K562 (cell line): ENCODE results near the gene NEB. TPM values are rescaled to one million over a fixed set of nuclear protein-coding genes. Genes with fewer than 3 reads are reported as not detected.
"Not testable (repeated sequence)": the region's sequence is repeated elsewhere in the genome, so short reads cannot be mapped to it uniquely, and the experiment has no call there.

Experiments
- ATAC-seq: fragments of 200-7000 bp; cut with Tn5 transposase; 3 replicates; pipeline ENCODE4 v1.9.1; 2020; ENCODE audit warnings: moderate library complexity
- BruUV-seq: library from RNA; stranded (reverse); fragments of 400-500 nt; replicated peaks from 2 replicates; lab custom pipeline; 2021; lab: Mats Ljungman, UMichigan
- CTCF ChIA-PET: fragments of 300-600 bp; formaldehyde crosslinking; extraction: SDS; loops from one replicate; lab custom pipeline; 2021; ENCODE audit warnings: low intra/inter-chr PET ratio; lab: Yijun Ruan, JAX
- POLR2A ChIA-PET: fragments of 300-600, 350-650 bp; sonication (Branson Sonifier 250); formaldehyde crosslinking; extraction: SDS; loops from one replicate; lab custom pipeline; 2021; ENCODE audit warnings: antibody characterized with exemption, inconsistent platforms; lab: Yijun Ruan, JAX
- DNase-seq, 4 experiments: peaks; one replicate each; pipeline versions ENCODE4 v3.0.0 to v3.0.0-alpha.2; 2011 to 2018; ENCODE audit warnings: low spot score in 3 of 4, mixed read lengths in 3 of 4; ENCODE audit errors: extremely low read depth in 1 of 4
- FAIRE-seq: peaks from 2 replicates; lab custom pipeline; 2011; peaks lifted over from hg19 to GRCh38; lab: Jason Lieb, UNC
- H2AFZ ChIP-seq: 2 replicates; pipeline ENCODE4 v1.6.0; 2011; ENCODE audit warnings: low read depth, low read length, control low read depth, inconsistent platforms
- H3K27ac ChIP-seq: fragments of 200-600 bp; 3 replicates; pipeline ENCODE4 v1.8.0; 2011; ENCODE audit warnings: low read depth, mild to moderate bottlenecking, control low read depth, inconsistent platforms, low read length, moderate library complexity, mixed read lengths; ENCODE audit errors: extremely low read depth
- H3K27me3 ChIP-seq, 2 experiments: fragments of 300-600 bp in 1 of 2; 2 replicates in 1 of 2; 3 replicates in 1 of 2; pipeline versions ENCODE4 v1.6.0 to v1.8.0; 2011; ENCODE audit warnings: inconsistent platforms in 2 of 2, low read length in 2 of 2, mild to moderate bottlenecking in 1 of 2, mixed read lengths in 1 of 2, moderate library complexity in 1 of 2; ENCODE audit not compliant: control insufficient read depth in 2 of 2, insufficient read depth in 2 of 2
- H3K36me3 ChIP-seq: fragments of 300-600 bp; 3 replicates; pipeline ENCODE4 v1.8.0; 2011; ENCODE audit warnings: mild to moderate bottlenecking, low read length, inconsistent platforms; ENCODE audit not compliant: control insufficient read depth, insufficient read depth
- H3K4me1 ChIP-seq, 2 experiments: fragments of 200-600 bp in 1 of 2; replicated peaks in 1 of 2; 2 replicates in 1 of 2; 3 replicates in 1 of 2; pipeline versions ENCODE4 v1.5.1 to v1.8.0; 2011; ENCODE audit warnings: inconsistent platforms in 2 of 2, low read length in 2 of 2, mild to moderate bottlenecking in 1 of 2, mixed read lengths in 1 of 2, moderate library complexity in 1 of 2; ENCODE audit not compliant: control insufficient read depth in 2 of 2, insufficient read depth in 2 of 2
- H3K4me2 ChIP-seq: 2 replicates; pipeline ENCODE4 v1.6.1; 2011; ENCODE audit warnings: low read length, control low read depth, inconsistent platforms, mixed read lengths; ENCODE audit not compliant: insufficient read depth
- H3K4me3 ChIP-seq: fragments of 200-600 bp; sonication (generic), shearing (Covaris generic); 2 replicates; pipeline ENCODE4 v1.5.1; 2016; ENCODE audit warnings: control low read depth, inconsistent platforms
- H3K79me2 ChIP-seq: fragments of 200-600 bp; 3 replicates; pipeline ENCODE4 v1.8.0; 2011; ENCODE audit warnings: low read length, inconsistent platforms; ENCODE audit not compliant: control insufficient read depth, insufficient read depth
- H3K9ac ChIP-seq, 2 experiments: 2 replicates each; pipeline versions ENCODE4 v1.6.0 to v1.6.1; 2011; ENCODE audit warnings: low read depth in 2 of 2, low read length in 2 of 2, control low read depth in 1 of 2, inconsistent platforms in 1 of 2, mild to moderate bottlenecking in 1 of 2, mixed read lengths in 1 of 2; ENCODE audit not compliant: insufficient read depth in 1 of 2
- H3K9me1 ChIP-seq: one replicate; pipeline ENCODE4 v1.6.0; 2011; ENCODE audit warnings: inconsistent platforms, mild to moderate bottlenecking, low read length, moderate library complexity; ENCODE audit not compliant: control insufficient read depth, insufficient read depth
- H3K9me3 ChIP-seq: replicated peaks from 2 replicates; pipeline ENCODE4 v1.5.1; 2011; ENCODE audit warnings: low read depth, low read length, inconsistent platforms; ENCODE audit not compliant: control insufficient read depth, insufficient read depth
- H4K20me1 ChIP-seq: replicated peaks from 2 replicates; pipeline ENCODE4 v1.6.1; 2011; ENCODE audit warnings: low read length, inconsistent platforms, mixed read lengths; ENCODE audit not compliant: control insufficient read depth, insufficient read depth
- TFAM ChIP-seq: fragments of 250-450 bp; sonication (Bioruptor Pico); conservative IDR thresholded peaks from 2 replicates; pipeline ENCODE4 v1.5.0; 2021; ENCODE audit warnings: mild to moderate bottlenecking, moderate library complexity
- U2AF1 ChIP-seq: fragments of 200-400 bp; formaldehyde crosslinking; optimal IDR thresholded peaks from 2 replicates; pipeline ENCODE3; 2017; ENCODE audit warnings: mild to moderate bottlenecking, low read depth, low read length, moderate library complexity
- ZNF57 ChIP-seq: fragments of 450-650 bp; formaldehyde crosslinking; IDR thresholded peaks from 2 replicates; pipeline ENCODE4 v1.4.0; 2020; ENCODE audit warnings: mild to moderate bottlenecking, moderate library complexity
- WGBS: fragments of 100-300 bp; shearing (Covaris generic); methylation state at CpG from one replicate; pipeline ENCODE4 v1.1.6; 2016; ENCODE audit warnings: low coverage, mixed read lengths; ENCODE audit not compliant: insufficient coverage; ENCODE audit errors: missing lambda C conversion rate; 5-methylcytosine and 5-hydroxymethylcytosine counted together
- in situ Hi-C: fragments of 300-500 bp; cut with MboI; formaldehyde crosslinking; loops from 4 replicates; pipeline ENCODE4 v1.15.0; 2018; ENCODE audit warnings: inconsistent platforms, mixed read lengths
- intact Hi-C: fragments of 100-400 bp; cut with micrococcal nuclease; formaldehyde crosslinking; loops from 2 replicates; pipeline ENCODE4 v1.14.2; 2022
- polyA plus RNA-seq, 8 experiments: library from polyadenylated mRNA; depleted of rRNA in 4 of 8; stranded (reverse) in 5 of 8; unstranded in 3 of 8; fragments of >200 nt; fragmentation: Nextera tagmentation in 2 of 8; fragmentation: Illumina TruSeq in 1 of 8; extraction: Ambion mirVana in 2 of 8; extraction: Trizol in 1 of 8; gene quantifications; 2 replicates each; pipeline versions ENCODE4 v1.2.1 to v1.2.3, GENCODE V29; 2011 to 2014; ENCODE audit warnings: inconsistent platforms in 1 of 8, missing spikeins in 1 of 8
- total RNA-seq, 7 experiments: library from RNA; depleted of rRNA in 6 of 7; stranded (reverse); fragments of >200 nt in 6 of 7; fragmentation: Illumina TruSeq in 2 of 7; extraction: Trizol in 2 of 7; gene quantifications; 2 replicates each; pipeline versions ENCODE4 v1.2.1 to v1.2.3, GENCODE V29; 2011 to 2021; ENCODE audit warnings: low replicate concordance in 1 of 7

NEB gene
- total and polyA plus RNA-seq, 9 of the 15 experiments (the other 6 are each of a cell fraction or from before 2014, with no cell fraction given): 1.7 to 3.8 (median 2.9) TPM

DNA sequence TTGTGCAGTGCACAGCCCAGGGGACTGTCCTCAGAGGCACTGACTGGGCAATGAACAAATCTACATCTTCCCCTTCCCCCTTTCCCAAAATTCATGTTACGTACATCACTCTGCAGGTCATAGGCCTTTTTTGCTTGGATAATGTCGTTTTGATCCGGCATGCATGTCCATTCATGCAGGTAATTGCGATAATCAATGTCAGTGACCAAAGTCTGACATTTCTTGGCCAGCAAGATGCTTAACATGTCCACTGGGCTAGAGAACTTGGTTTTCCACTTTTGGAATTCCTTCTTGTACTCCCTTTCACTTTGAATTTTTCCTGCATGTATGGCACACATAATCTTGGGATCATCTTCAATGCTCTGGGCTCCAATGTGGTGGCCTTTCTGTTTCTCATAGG lies 124.6 kb downstream of the NEB start:
- TF ChIP-seq U2AF1: no peak
- TF ChIP-seq ZNF57 (CRISPR knock-in tag): no peak
- TF ChIP-seq TFAM (CRISPR knock-in tag): no peak
- TF ChIP-seq, all 486 proteins: peak for 0
- in situ Hi-C loops (loop anchor here (25.0 kb wide), 1 partner anchor 403 kb away; no protein-coding TSS in a partner anchor), intact Hi-C loops (no loop called here)
- FAIRE-seq: no peak
- Histone ChIP-seq H3K9me1 (no peaks in the 10 kb centered on the region), H3K36me3 (no peaks in the 10 kb centered on the region), H4K20me1 (no peaks in the 10 kb centered on the region), H3K27ac (no peak overlapping the region), H3K4me2 (no peak overlapping the region), H3K4me1 (peaks cover 0 to 3% of the 10 kb centered on the region in 2 experiments; a peak in 1 of 5 replicates), H3K9me3 (no peaks in the 10 kb centered on the region), H3K27me3 (no peaks in the 10 kb centered on the region), H3K9ac (no peak overlapping the region), H3K79me2 (no peaks in the 10 kb centered on the region), H3K4me3 (no peak overlapping the region), H2AFZ (no peak overlapping the region)
- CTCF ChIA-PET: no interaction called here
- 43% methylated on average over 4 of the region's 4 CpGs for WGBS
- DNase-seq: no peak
- POLR2A ChIA-PET: no interaction called here
- ATAC-seq: no peak
- no TSS peak for BruUV-seq

DNA sequence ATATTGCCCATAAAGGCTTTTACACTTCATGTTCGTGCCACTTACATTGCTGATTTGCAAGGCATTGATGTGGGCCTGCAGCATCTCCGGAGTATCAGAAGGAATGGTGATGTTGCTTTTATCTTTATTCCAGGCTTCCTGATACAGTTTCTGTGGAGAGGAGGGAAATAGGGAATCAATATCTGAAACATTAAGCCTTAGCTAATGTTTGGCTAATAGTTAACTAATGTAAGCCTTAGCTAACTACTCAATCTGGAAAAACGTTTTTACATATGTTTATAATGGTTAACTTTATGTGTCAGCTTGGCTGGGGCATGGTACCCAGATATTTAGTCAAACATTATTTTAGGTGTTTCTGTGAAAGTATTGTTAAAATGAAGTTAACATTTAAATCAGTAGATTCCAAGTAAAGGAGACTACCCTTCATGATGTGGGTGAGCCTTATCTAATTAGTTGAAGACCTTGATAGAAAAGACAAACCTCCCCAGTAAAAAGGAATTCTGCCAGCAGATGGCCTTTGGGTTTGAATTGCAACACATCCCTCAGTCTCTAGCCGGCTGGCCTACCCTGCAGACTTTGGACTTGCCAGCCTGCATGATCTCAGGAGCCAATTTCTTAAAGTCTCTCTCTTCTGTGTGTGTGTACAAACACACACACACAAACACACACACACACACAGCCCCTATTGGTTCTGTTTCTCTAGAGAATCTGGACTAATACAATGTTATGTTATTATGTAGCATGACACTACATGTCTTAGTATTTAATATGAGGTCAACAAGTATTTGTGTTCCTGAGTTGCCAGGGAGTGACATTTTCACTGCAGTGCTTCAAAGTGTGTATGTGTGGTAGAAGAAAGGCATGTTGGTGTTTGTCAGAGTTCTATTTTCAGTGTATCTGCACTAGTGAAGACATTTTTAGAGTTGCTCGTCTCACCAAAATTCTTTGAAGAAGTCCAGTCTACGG lies 126.5 kb downstream of the NEB start:
- CTCF ChIA-PET, H3K27ac ChIP-seq, H3K4me1 ChIP-seq, H2AFZ ChIP-seq, H3K27me3 ChIP-seq, intact Hi-C loops, H3K79me2 ChIP-seq, BruUV-seq, DNase-seq, POLR2A ChIA-PET, H3K9me3 ChIP-seq, FAIRE-seq, H3K9ac ChIP-seq, H3K4me2 ChIP-seq, H3K36me3 ChIP-seq, H3K9me1 ChIP-seq, H3K4me3 ChIP-seq, H4K20me1 ChIP-seq: not testable (repeated sequence)
- ATAC-seq: peak; percentile 71
- in situ Hi-C loops: loop anchor here (25.0 kb wide), 1 partner anchor 405 kb away; no protein-coding TSS in a partner anchor
- WGBS: no CpG with 5 or more reads among the region's 6 CpGs

DNA sequence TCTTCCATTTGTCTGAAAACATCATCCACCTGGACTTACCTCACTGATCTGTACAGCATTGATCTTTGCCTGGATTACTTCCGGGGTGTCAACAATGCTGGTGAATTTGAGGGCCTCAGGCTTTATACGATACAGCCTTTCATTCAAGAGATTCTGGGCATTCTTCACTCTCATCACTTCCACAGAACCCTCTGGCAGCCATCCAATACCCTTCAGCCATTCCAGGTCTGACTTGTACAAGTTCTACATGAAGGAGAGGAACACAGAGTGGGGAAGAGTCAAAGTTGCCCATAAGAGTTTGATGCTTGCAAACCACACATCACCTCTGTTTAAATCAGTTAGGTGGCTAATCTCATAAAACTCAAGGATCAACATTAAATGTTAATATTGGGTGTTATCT lies 130.7 kb downstream of the NEB start:
- POLR2A ChIA-PET, H3K9me1 ChIP-seq, intact Hi-C loops, H2AFZ ChIP-seq, H3K4me3 ChIP-seq, H3K4me1 ChIP-seq, H3K9ac ChIP-seq, ATAC-seq, H3K36me3 ChIP-seq, CTCF ChIA-PET, FAIRE-seq, H3K79me2 ChIP-seq, H3K9me3 ChIP-seq, H4K20me1 ChIP-seq, BruUV-seq, H3K4me2 ChIP-seq, H3K27ac ChIP-seq, DNase-seq, H3K27me3 ChIP-seq: not testable (repeated sequence)
- WGBS: no CpG with 5 or more reads among the region's 2 CpGs
- in situ Hi-C loops: loop anchor here (25.0 kb wide), 1 partner anchor 409 kb away; no protein-coding TSS in a partner anchor
